ENCODE measurements around the gene SLC2A4RG.

SLC2A4RG gene

GRCh38 chr20:63701329-63702035, 38.1 kb upstream of the SLC2A4RG start:
- Histone ChIP-seq H3K4me3 (ENCODE audit: low read length in 2 of 2) (no peak overlapping the region), H3K9ac (ENCODE audit: low read length in 2 of 2) (no peak overlapping the region), H3K9me3 (ENCODE audit: control insufficient read depth in 2 of 2, low read length in 2 of 2) (no peaks in the 10 kb centered on the region), H3K27me3 (ENCODE audit: control insufficient read depth in 1 of 2, insufficient read depth in 2 of 2, low read length in 2 of 2) (no peaks in the 10 kb centered on the region), H3K4me1 (ENCODE audit: control insufficient read depth, insufficient read depth, low read length) (peaks cover 35% of the 10 kb centered on the region), H3K36me3 (ENCODE audit: control insufficient read depth in 2 of 2, insufficient read depth in 2 of 2, low read length in 2 of 2) (peaks cover 11 to 24% of the 10 kb centered on the region in 2 donors), H3K27ac (ENCODE audit: low read length) (no peak overlapping the region)

- H3K9ac ChIP-seq (ENCODE audit: low read length in 2 of 2) = no peak overlapping the region
- H3K9me3 ChIP-seq (ENCODE audit: control insufficient read depth in 2 of 2, low read length in 2 of 2) = no peaks in the 10 kb centered on the region
- H3K36me3 ChIP-seq (ENCODE audit: control insufficient read depth in 2 of 2, insufficient read depth in 2 of 2, low read length in 2 of 2) = peaks cover 11 to 24% of the 10 kb centered on the region in 2 donors
- no peak overlapping the region for H3K27ac ChIP-seq (ENCODE audit: low read length)
- peaks cover 36% of the 10 kb centered on the region for H3K4me1 ChIP-seq (ENCODE audit: control insufficient read depth, insufficient read depth, low read length)
- H3K27me3 ChIP-seq (ENCODE audit: control insufficient read depth in 1 of 2, insufficient read depth in 2 of 2, low read length in 2 of 2) = no peaks in the 10 kb centered on the region
- no peak overlapping the region for H3K4me3 ChIP-seq (ENCODE audit: low read length in 2 of 2)
These were observed 37.4 kb upstream of the SLC2A4RG start for GRCh38 chr20:63702036-63702665.

GRCh38 chr20:63702751-63703470, 36.7 kb upstream of the SLC2A4RG start:
- Histone ChIP-seq H3K4me3 (ENCODE audit: low read length in 2 of 2) (no peak overlapping the region), H3K9ac (ENCODE audit: low read length in 2 of 2) (no peak overlapping the region), H3K27ac (ENCODE audit: low read length) (no peak overlapping the region), H3K9me3 (ENCODE audit: control insufficient read depth in 2 of 2, low read length in 2 of 2) (no peaks in the 10 kb centered on the region), H3K4me1 (ENCODE audit: control insufficient read depth, insufficient read depth, low read length) (peaks cover 32% of the 10 kb centered on the region), H3K27me3 (ENCODE audit: control insufficient read depth in 1 of 2, insufficient read depth in 2 of 2, low read length in 2 of 2) (no peaks in the 10 kb centered on the region), H3K36me3 (ENCODE audit: control insufficient read depth in 2 of 2, insufficient read depth in 2 of 2, low read length in 2 of 2) (peaks cover 11 to 24% of the 10 kb centered on the region in 2 donors)

- no peak overlapping the region for H3K27ac ChIP-seq (ENCODE audit: low read length)
- no peaks in the 10 kb centered on the region for H3K27me3 ChIP-seq (ENCODE audit: control insufficient read depth in 1 of 2, insufficient read depth in 2 of 2, low read length in 2 of 2)
- peaks cover 11 to 24% of the 10 kb centered on the region in 2 donors for H3K36me3 ChIP-seq (ENCODE audit: control insufficient read depth in 2 of 2, insufficient read depth in 2 of 2, low read length in 2 of 2)
- no peak overlapping the region for H3K9ac ChIP-seq (ENCODE audit: low read length in 2 of 2)
- H3K4me1 ChIP-seq (ENCODE audit: control insufficient read depth, insufficient read depth, low read length) = peaks cover 32% of the 10 kb centered on the region
- no peaks in the 10 kb centered on the region for H3K9me3 ChIP-seq (ENCODE audit: control insufficient read depth in 2 of 2, low read length in 2 of 2)
- no peak overlapping the region for H3K4me3 ChIP-seq (ENCODE audit: low read length in 2 of 2)
These were observed 36.1 kb upstream of the SLC2A4RG start for GRCh38 chr20:63703471-63703975.

- no peak overlapping the region for H3K27ac ChIP-seq (ENCODE audit: low read length)
These were observed 35.4 kb upstream of the SLC2A4RG start for GRCh38 chr20:63703976-63704748.

GRCh38 chr20:63704749-63705117, 34.8 kb upstream of the SLC2A4RG start:
- Histone ChIP-seq H3K9me3 (ENCODE audit: control insufficient read depth in 2 of 2, low read length in 2 of 2) (no peaks in the 10 kb centered on the region), H3K9ac (ENCODE audit: low read length in 2 of 2) (no peak overlapping the region), H3K4me1 (ENCODE audit: control insufficient read depth, insufficient read depth, low read length) (peaks cover 30% of the 10 kb centered on the region), H3K27ac (ENCODE audit: low read length) (no peak overlapping the region), H3K4me3 (ENCODE audit: low read length in 2 of 2) (no peak overlapping the region), H3K27me3 (ENCODE audit: control insufficient read depth in 1 of 2, insufficient read depth in 2 of 2, low read length in 2 of 2) (no peaks in the 10 kb centered on the region), H3K36me3 (ENCODE audit: control insufficient read depth in 2 of 2, insufficient read depth in 2 of 2, low read length in 2 of 2) (peaks cover 11 to 24% of the 10 kb centered on the region in 2 donors)

More at GRCh38 chr20:63703976-63704748, 35.4 kb upstream of the SLC2A4RG start:
- Histone ChIP-seq H3K27me3 (ENCODE audit: control insufficient read depth in 1 of 2, insufficient read depth in 2 of 2, low read length in 2 of 2) (no peaks in the 10 kb centered on the region), H3K36me3 (ENCODE audit: control insufficient read depth in 2 of 2, insufficient read depth in 2 of 2, low read length in 2 of 2) (peaks cover 11 to 24% of the 10 kb centered on the region in 2 donors), H3K4me1 (ENCODE audit: control insufficient read depth, insufficient read depth, low read length) (peaks cover 32% of the 10 kb centered on the region), H3K9me3 (ENCODE audit: control insufficient read depth in 2 of 2, low read length in 2 of 2) (no peaks in the 10 kb centered on the region), H3K9ac (ENCODE audit: low read length in 2 of 2) (no peak overlapping the region), H3K4me3 (ENCODE audit: low read length in 2 of 2) (no peak overlapping the region)

GRCh38 chr20:63705232-63706026, 34.1 kb upstream of the SLC2A4RG start:
- H3K36me3 ChIP-seq (ENCODE audit: control insufficient read depth in 2 of 2, insufficient read depth in 2 of 2, low read length in 2 of 2) = peaks cover 11 to 24% of the 10 kb centered on the region in 2 donors
- H3K9ac ChIP-seq (ENCODE audit: low read length in 2 of 2) = no peak overlapping the region
- peaks cover 29% of the 10 kb centered on the region for H3K4me1 ChIP-seq (ENCODE audit: control insufficient read depth, insufficient read depth, low read length)
- H3K9me3 ChIP-seq (ENCODE audit: control insufficient read depth in 2 of 2, low read length in 2 of 2) = no peaks in the 10 kb centered on the region
- H3K27me3 ChIP-seq (ENCODE audit: control insufficient read depth in 1 of 2, insufficient read depth in 2 of 2, low read length in 2 of 2) = no peaks in the 10 kb centered on the region
- H3K27ac ChIP-seq (ENCODE audit: low read length) = no peak overlapping the region
- no peak overlapping the region for H3K4me3 ChIP-seq (ENCODE audit: low read length in 2 of 2)

GRCh38 chr20:63706027-63706695, 33.4 kb upstream of the SLC2A4RG start:
- Histone ChIP-seq H3K9me3 (ENCODE audit: control insufficient read depth in 2 of 2, low read length in 2 of 2) (no peaks in the 10 kb centered on the region), H3K27me3 (ENCODE audit: control insufficient read depth in 1 of 2, insufficient read depth in 2 of 2, low read length in 2 of 2) (no peaks in the 10 kb centered on the region), H3K36me3 (ENCODE audit: control insufficient read depth in 2 of 2, insufficient read depth in 2 of 2, low read length in 2 of 2) (peaks cover 11 to 26% of the 10 kb centered on the region in 2 donors), H3K4me3 (ENCODE audit: low read length in 2 of 2) (peak overlapping the region; percentile 61 to 83), H3K27ac (ENCODE audit: low read length) (peak overlapping the region; percentile 67), H3K9ac (ENCODE audit: low read length in 2 of 2) (peak overlapping the region; percentile 80 to 85), H3K4me1 (ENCODE audit: control insufficient read depth, insufficient read depth, low read length) (peaks cover 29% of the 10 kb centered on the region)

GRCh38 chr20:63706852-63707557, 32.6 kb upstream of the SLC2A4RG start:
- Histone ChIP-seq H3K9me3 (ENCODE audit: control insufficient read depth in 2 of 2, low read length in 2 of 2) (no peaks in the 10 kb centered on the region), H3K36me3 (ENCODE audit: control insufficient read depth in 2 of 2, insufficient read depth in 2 of 2, low read length in 2 of 2) (peaks cover 11 to 27% of the 10 kb centered on the region in 2 donors), H3K27ac (ENCODE audit: low read length) (peak overlapping the region; percentile 67), H3K9ac (ENCODE audit: low read length in 2 of 2) (peak overlapping the region; percentile 80 to 85), H3K4me3 (ENCODE audit: low read length in 2 of 2) (peak overlapping the region; percentile 61 to 83), H3K4me1 (ENCODE audit: control insufficient read depth, insufficient read depth, low read length) (peaks cover 29% of the 10 kb centered on the region), H3K27me3 (ENCODE audit: control insufficient read depth in 1 of 2, insufficient read depth in 2 of 2, low read length in 2 of 2) (no peaks in the 10 kb centered on the region)
